A673 (cell line): Measurements from ENCODE around the gene LRRC51.

ENCODE experiments used
- EZH2 ChIP-seq: fragments of 200-600 bp; sonication (generic); IDR thresholded peaks from 2 replicates; pipeline ENCODE4 v1.6.1; 2017; ENCODE audit warnings: borderline replicate concordance, low read depth, mild to moderate bottlenecking, mixed read lengths, antibody characterized with exemption, low read length; ENCODE audit not compliant: poor library complexity, severe bottlenecking
- TF ChIP-seq, protein P1 (sequence below): fragments of 300-800, 200-600 bp; sonication (generic); conservative IDR thresholded peaks from 2 replicates; pipeline ENCODE4 v1.5.1; 2017; ENCODE audit warnings: low read depth, mild to moderate bottlenecking, antibody characterized with exemption, low read length, moderate library complexity, mixed read lengths

DNA sequence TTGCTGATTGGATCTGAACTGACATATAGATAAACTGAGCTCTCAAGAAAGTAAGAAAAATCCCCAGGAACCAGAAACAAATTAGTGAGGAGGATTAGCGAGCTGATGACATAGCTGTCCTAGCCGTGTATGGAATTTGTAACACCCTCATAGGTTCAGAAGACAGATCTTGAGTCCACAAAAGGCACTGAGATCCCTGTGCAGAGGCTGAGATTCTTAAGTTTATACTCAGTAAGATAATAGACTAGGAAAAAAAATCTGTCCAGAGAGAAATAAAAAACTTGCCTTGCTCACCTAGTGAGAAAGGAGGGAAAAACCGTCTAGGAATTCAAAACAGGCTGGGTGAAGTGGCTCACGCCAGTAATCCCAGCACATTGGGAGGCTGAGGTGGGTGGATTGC lies 4.9 kb upstream of the LRRC51 start:
- TF ChIP-seq, protein P1, sequence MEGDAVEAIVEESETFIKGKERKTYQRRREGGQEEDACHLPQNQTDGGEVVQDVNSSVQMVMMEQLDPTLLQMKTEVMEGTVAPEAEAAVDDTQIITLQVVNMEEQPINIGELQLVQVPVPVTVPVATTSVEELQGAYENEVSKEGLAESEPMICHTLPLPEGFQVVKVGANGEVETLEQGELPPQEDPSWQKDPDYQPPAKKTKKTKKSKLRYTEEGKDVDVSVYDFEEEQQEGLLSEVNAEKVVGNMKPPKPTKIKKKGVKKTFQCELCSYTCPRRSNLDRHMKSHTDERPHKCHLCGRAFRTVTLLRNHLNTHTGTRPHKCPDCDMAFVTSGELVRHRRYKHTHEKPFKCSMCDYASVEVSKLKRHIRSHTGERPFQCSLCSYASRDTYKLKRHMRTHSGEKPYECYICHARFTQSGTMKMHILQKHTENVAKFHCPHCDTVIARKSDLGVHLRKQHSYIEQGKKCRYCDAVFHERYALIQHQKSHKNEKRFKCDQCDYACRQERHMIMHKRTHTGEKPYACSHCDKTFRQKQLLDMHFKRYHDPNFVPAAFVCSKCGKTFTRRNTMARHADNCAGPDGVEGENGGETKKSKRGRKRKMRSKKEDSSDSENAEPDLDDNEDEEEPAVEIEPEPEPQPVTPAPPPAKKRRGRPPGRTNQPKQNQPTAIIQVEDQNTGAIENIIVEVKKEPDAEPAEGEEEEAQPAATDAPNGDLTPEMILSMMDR, result no peak
- TF ChIP-seq EZH2, result no peak
